HepG2 (cell line): ENCODE measurements around the gene RAET1L. TPM values are rescaled to one million over a fixed set of nuclear protein-coding genes. Genes with fewer than 3 reads are reported as not detected.
A peak's percentile ranks its signal among the peaks of the same experiment; 100 is the strongest.

Source experiments
- ERF ChIP-seq: IDR thresholded peaks from 2 replicates; pipeline ENCODE4 v1.6.1; 2018; ENCODE audit warnings: missing biosample characterization, missing genetic modification reagents
- JUNB ChIP-seq: sonication (generic); formaldehyde crosslinking; IDR thresholded peaks from 2 replicates; pipeline ENCODE4 v1.8.0; 2022; ENCODE audit warnings: missing genetic modification reagents, mild to moderate bottlenecking, borderline replicate concordance
- MED8 ChIP-seq: sonication (generic); formaldehyde crosslinking; IDR thresholded peaks from 2 replicates; pipeline ENCODE4 v1.8.1; 2023; ENCODE audit warnings: mild to moderate bottlenecking, missing genetic modification reagents; ENCODE audit not compliant: insufficient replicate concordance
- PHF5A ChIP-seq: IDR thresholded peaks from one replicate; pipeline ENCODE4 v1.6.1; 2018; ENCODE audit warnings: low read depth, missing genetic modification reagents; ENCODE audit not compliant: unreplicated experiment
- POLR2A ChIP-seq, 2 experiments: IDR thresholded peaks; 2 replicates each; pipeline ENCODE4 v1.6.1; 2011; ENCODE audit warnings: low read depth in 2 of 2, low read length in 2 of 2, mild to moderate bottlenecking in 1 of 2, moderate library complexity in 1 of 2; ENCODE audit not compliant: insufficient read depth in 1 of 2
- RAD21 ChIP-seq: fragments of 450-650 bp; formaldehyde crosslinking; IDR thresholded peaks from 2 replicates; pipeline ENCODE4 v1.5.0; 2020; ENCODE audit warnings: mild to moderate bottlenecking
- REPIN1 ChIP-seq: sonication (generic); formaldehyde crosslinking; IDR thresholded peaks from 2 replicates; pipeline ENCODE4 v1.8.0; 2022; ENCODE audit warnings: missing genetic modification reagents, low read depth, mild to moderate bottlenecking, borderline replicate concordance
- SOX5 ChIP-seq: IDR thresholded peaks from 2 replicates; pipeline ENCODE4 v1.6.1; 2016; ENCODE audit warnings: borderline replicate concordance
- ZNF331 ChIP-seq: sonication (generic); formaldehyde crosslinking; IDR thresholded peaks from 2 replicates; pipeline ENCODE4 v1.4.0; 2020; ENCODE audit warnings: missing genetic modification reagents
- ZNF7 ChIP-seq: IDR thresholded peaks from 2 replicates; pipeline ENCODE4 v1.6.1; 2016; ENCODE audit warnings: missing biosample characterization, missing genetic modification reagents
- polyA plus RNA-seq, 8 experiments: library from polyadenylated mRNA; depleted of rRNA in 3 of 8; stranded (reverse) in 7 of 8; unstranded in 1 of 8; fragments of >200 nt; fragmentation: Illumina TruSeq in 4 of 8; extraction: Trizol in 4 of 8; gene quantifications; 2 replicates each; pipeline versions ENCODE4 v1.2.1 to v1.2.3, GENCODE V29; 2011 to 2016; ENCODE audit warnings: low read depth in 4 of 8, missing spikeins in 1 of 8, mixed read lengths in 1 of 8; ENCODE audit not compliant: insufficient read depth in 1 of 8
- total RNA-seq, 5 experiments: library from RNA; depleted of rRNA; stranded (reverse); fragments of >200 nt; fragmentation: Illumina TruSeq; extraction: Trizol; gene quantifications; 2 replicates each; pipeline ENCODE4 v1.2.3, GENCODE V29; 2016; ENCODE audit warnings: low read depth in 1 of 5
- TF ChIP-seq, protein P1 (sequence below): sonication (generic); formaldehyde crosslinking; IDR thresholded peaks from 2 replicates; pipeline ENCODE4 v1.4.0; 2020; ENCODE audit warnings: missing genetic modification reagents
- TF ChIP-seq, protein P2 (sequence below): sonication (generic); formaldehyde crosslinking; IDR thresholded peaks from 2 replicates; pipeline ENCODE4 v1.4.0; 2020; ENCODE audit warnings: low read depth, missing genetic modification reagents
- TF ChIP-seq, protein P3 (sequence below): fragments of 450-650 bp; IDR thresholded peaks from 2 replicates; pipeline ENCODE4 v1.6.1; 2016
- TF ChIP-seq, protein P4 (sequence below): sonication (generic); formaldehyde crosslinking; IDR thresholded peaks from 2 replicates; pipeline ENCODE4 v1.4.0; 2020; ENCODE audit warnings: mild to moderate bottlenecking, missing genetic modification reagents, borderline replicate concordance
- TF ChIP-seq, protein P5 (sequence below): sonication (generic); formaldehyde crosslinking; IDR thresholded peaks from 2 replicates; pipeline ENCODE4 v1.8.1; 2022; ENCODE audit warnings: mild to moderate bottlenecking, missing genetic modification reagents

The RAET1L gene
- total and polyA plus RNA-seq, 2 of the 13 experiments (the other 11 are each of a cell fraction or from before 2014, with no cell fraction given), result not detected

DNA sequence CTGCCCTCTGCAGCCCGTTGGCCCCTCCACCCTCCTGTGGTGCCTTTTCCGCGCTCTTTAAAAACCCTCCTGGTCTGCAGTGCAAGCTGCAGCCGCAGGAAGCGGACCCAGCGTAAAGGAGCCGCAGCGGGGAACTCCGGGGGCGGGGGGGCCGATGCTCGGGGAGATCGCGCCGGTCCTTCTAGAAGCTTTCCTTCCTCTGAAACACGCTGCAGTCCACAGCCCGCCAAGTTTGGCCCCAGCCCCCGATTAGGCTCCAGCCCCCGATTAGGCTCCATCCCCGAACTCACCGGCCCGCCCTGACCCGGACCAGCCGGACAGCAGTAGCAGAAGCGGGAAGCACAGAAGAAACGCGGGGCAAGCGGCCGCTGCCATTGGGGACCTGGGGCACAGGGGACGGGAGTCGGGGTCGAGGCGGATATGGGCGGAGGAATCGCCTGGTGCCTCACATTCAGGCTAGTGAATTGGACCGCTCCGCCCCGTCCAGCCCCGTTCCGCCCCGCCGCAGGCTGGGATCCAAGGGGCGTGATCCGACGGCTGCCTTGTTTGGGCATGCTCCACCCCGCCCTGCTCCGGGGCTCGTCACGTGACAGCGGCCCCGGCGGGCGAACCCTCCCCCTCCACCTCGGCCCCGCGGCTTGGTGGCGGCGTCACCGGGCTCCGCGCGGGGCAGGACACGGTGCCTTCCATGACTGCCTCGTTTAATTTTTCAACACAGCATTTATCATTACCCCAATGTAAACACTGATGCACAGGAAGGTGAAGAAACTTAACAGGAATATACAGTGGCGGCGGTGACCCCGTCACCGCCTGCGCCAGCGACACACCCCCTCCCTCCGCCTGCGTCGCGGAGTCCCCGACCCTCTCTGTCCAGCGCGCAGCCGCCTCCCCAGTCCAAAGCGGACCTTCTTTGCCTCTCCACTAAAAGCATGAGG is 20.3 kb downstream of the RAET1L start (continued):
- TF ChIP-seq, protein P1, sequence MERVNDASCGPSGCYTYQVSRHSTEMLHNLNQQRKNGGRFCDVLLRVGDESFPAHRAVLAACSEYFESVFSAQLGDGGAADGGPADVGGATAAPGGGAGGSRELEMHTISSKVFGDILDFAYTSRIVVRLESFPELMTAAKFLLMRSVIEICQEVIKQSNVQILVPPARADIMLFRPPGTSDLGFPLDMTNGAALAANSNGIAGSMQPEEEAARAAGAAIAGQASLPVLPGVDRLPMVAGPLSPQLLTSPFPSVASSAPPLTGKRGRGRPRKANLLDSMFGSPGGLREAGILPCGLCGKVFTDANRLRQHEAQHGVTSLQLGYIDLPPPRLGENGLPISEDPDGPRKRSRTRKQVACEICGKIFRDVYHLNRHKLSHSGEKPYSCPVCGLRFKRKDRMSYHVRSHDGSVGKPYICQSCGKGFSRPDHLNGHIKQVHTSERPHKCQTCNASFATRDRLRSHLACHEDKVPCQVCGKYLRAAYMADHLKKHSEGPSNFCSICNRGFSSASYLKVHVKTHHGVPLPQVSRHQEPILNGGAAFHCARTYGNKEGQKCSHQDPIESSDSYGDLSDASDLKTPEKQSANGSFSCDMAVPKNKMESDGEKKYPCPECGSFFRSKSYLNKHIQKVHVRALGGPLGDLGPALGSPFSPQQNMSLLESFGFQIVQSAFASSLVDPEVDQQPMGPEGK, result peak; percentile 56; the same call in 1 of the 2 replicates
- TF ChIP-seq, protein P2, sequence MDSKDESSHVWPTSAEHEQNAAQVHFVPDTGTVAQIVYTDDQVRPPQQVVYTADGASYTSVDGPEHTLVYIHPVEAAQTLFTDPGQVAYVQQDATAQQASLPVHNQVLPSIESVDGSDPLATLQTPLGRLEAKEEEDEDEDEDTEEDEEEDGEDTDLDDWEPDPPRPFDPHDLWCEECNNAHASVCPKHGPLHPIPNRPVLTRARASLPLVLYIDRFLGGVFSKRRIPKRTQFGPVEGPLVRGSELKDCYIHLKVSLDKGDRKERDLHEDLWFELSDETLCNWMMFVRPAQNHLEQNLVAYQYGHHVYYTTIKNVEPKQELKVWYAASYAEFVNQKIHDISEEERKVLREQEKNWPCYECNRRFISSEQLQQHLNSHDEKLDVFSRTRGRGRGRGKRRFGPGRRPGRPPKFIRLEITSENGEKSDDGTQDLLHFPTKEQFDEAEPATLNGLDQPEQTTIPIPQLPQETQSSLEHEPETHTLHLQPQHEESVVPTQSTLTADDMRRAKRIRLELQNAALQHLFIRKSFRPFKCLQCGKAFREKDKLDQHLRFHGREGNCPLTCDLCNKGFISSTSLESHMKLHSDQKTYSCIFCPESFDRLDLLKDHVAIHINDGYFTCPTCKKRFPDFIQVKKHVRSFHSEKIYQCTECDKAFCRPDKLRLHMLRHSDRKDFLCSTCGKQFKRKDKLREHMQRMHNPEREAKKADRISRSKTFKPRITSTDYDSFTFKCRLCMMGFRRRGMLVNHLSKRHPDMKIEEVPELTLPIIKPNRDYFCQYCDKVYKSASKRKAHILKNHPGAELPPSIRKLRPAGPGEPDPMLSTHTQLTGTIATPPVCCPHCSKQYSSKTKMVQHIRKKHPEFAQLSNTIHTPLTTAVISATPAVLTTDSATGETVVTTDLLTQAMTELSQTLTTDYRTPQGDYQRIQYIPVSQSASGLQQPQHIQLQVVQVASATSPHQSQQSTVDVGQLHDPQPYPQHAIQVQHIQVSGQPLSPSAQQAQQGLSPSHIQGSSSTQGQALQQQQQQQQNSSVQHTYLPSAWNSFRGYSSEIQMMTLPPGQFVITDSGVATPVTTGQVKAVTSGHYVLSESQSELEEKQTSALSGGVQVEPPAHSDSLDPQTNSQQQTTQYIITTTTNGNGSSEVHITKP, result peak; percentile 60; the same call in 1 of the 2 replicates
- TF ChIP-seq POLR2A (IDR thresholded peaks at IDR 0.05; ENCODE audit: insufficient read depth in 1 of 2, low read depth in 2 of 2, low read length in 2 of 2), result no peak
- 0 out of 2 replicates have a peak, but pooled peaks have one; percentile 57 for TF ChIP-seq ZNF331
- no peak for TF ChIP-seq ERF
- TF ChIP-seq SOX5 (CRISPR knock-in tag), result no peak
- TF ChIP-seq, protein P3, sequence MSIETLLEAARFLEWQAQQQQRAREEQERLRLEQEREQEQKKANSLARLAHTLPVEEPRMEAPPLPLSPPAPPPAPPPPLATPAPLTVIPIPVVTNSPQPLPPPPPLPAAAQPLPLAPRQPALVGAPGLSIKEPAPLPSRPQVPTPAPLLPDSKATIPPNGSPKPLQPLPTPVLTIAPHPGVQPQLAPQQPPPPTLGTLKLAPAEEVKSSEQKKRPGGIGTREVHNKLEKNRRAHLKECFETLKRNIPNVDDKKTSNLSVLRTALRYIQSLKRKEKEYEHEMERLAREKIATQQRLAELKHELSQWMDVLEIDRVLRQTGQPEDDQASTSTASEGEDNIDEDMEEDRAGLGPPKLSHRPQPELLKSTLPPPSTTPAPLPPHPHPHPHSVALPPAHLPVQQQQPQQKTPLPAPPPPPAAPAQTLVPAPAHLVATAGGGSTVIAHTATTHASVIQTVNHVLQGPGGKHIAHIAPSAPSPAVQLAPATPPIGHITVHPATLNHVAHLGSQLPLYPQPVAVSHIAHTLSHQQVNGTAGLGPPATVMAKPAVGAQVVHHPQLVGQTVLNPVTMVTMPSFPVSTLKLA, result no peak
- TF ChIP-seq, protein P4, sequence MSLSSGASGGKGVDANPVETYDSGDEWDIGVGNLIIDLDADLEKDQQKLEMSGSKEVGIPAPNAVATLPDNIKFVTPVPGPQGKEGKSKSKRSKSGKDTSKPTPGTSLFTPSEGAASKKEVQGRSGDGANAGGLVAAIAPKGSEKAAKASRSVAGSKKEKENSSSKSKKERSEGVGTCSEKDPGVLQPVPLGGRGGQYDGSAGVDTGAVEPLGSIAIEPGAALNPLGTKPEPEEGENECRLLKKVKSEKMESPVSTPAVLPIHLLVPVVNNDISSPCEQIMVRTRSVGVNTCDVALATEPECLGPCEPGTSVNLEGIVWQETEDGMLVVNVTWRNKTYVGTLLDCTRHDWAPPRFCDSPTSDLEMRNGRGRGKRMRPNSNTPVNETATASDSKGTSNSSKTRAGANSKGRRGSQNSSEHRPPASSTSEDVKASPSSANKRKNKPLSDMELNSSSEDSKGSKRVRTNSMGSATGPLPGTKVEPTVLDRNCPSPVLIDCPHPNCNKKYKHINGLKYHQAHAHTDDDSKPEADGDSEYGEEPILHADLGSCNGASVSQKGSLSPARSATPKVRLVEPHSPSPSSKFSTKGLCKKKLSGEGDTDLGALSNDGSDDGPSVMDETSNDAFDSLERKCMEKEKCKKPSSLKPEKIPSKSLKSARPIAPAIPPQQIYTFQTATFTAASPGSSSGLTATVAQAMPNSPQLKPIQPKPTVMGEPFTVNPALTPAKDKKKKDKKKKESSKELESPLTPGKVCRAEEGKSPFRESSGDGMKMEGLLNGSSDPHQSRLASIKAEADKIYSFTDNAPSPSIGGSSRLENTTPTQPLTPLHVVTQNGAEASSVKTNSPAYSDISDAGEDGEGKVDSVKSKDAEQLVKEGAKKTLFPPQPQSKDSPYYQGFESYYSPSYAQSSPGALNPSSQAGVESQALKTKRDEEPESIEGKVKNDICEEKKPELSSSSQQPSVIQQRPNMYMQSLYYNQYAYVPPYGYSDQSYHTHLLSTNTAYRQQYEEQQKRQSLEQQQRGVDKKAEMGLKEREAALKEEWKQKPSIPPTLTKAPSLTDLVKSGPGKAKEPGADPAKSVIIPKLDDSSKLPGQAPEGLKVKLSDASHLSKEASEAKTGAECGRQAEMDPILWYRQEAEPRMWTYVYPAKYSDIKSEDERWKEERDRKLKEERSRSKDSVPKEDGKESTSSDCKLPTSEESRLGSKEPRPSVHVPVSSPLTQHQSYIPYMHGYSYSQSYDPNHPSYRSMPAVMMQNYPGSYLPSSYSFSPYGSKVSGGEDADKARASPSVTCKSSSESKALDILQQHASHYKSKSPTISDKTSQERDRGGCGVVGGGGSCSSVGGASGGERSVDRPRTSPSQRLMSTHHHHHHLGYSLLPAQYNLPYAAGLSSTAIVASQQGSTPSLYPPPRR (CRISPR knock-in tag), result peak; percentile 44; the same call in 1 of the 2 replicates
- TF ChIP-seq ZNF7 (CRISPR knock-in tag), result no peak
- TF ChIP-seq JUNB, result no peak
- no peak for TF ChIP-seq REPIN1 (CRISPR knock-in tag)
- peak; percentile 33 for TF ChIP-seq MED8 (CRISPR knock-in tag)
- TF ChIP-seq, protein P5, sequence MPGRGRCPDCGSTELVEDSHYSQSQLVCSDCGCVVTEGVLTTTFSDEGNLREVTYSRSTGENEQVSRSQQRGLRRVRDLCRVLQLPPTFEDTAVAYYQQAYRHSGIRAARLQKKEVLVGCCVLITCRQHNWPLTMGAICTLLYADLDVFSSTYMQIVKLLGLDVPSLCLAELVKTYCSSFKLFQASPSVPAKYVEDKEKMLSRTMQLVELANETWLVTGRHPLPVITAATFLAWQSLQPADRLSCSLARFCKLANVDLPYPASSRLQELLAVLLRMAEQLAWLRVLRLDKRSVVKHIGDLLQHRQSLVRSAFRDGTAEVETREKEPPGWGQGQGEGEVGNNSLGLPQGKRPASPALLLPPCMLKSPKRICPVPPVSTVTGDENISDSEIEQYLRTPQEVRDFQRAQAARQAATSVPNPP (CRISPR knock-in tag), result no peak
- TF ChIP-seq RAD21 (CRISPR knock-in tag), result no peak
- peak; percentile 33 for TF ChIP-seq PHF5A (CRISPR knock-in tag)
